Measurements from ENCODE around the gene ARHGAP28.

GRCh38 chr18:6917072-6917471 is 187.6 kb downstream of the ARHGAP28 start:
- no peak for TF ChIP-seq POLR2A (IDR thresholded peaks at IDR 0.05; ENCODE audit: low read depth, low read length)
- no peak for TF ChIP-seq POLR2AphosphoS5 (IDR thresholded peaks at IDR 0.05; ENCODE audit: low read depth, low read length)
- TF ChIP-seq TAF1 (IDR thresholded peaks at IDR 0.05; ENCODE audit: borderline replicate concordance, low read depth, low read length) = no peak

All from GM12892 (cell line).